Tongue (tissue), 2 donors: ENCODE measurements around the gene CCDC70. TPM values are rescaled to one million over a fixed set of nuclear protein-coding genes. Genes with fewer than 3 reads are reported as not detected.
"Not testable (repeated sequence)": the region's sequence is repeated elsewhere in the genome, so short reads cannot be mapped to it uniquely, and the experiment has no call there.

ENCODE experiments used
- DNase-seq: peaks from one replicate; pipeline ENCODE4 v3.0.0-alpha.2; 2015
- total RNA-seq: library from RNA; depleted of rRNA; stranded (reverse); fragments of >200 nt; gene quantifications from one replicate; pipeline ENCODE4 v1.2.3, GENCODE V29; 2014

CCDC70 gene
- total RNA-seq, 1 donor from 2014 or later, result not detected

GRCh38 chr13:51865838-51866237, 4.1 kb downstream of the CCDC70 start:
- no peak for DNase-seq

DNA sequence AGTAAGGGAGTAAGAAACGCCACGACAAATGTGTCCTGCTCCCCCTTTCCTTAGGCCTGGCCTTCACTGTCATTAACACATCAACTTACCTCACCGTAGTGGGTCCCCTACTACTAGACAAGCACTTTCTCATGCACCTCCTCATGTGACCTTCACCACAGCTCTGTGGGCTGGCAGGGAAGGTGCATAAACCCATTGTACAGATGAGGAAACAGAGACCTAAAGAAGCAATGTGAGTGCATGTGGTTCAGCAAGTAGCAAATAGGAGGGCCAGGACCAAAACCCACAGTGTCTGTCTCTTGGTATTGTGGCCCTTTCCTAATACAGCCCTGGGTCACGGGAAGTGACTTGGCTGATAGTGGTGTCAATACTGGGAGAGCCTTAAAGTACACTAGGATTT, 5.3 kb downstream of the CCDC70 start:
- no peak for DNase-seq

GRCh38 chr13:51869916-51870315, 8.1 kb downstream of the CCDC70 start:
- DNase-seq, result no peak

DNA sequence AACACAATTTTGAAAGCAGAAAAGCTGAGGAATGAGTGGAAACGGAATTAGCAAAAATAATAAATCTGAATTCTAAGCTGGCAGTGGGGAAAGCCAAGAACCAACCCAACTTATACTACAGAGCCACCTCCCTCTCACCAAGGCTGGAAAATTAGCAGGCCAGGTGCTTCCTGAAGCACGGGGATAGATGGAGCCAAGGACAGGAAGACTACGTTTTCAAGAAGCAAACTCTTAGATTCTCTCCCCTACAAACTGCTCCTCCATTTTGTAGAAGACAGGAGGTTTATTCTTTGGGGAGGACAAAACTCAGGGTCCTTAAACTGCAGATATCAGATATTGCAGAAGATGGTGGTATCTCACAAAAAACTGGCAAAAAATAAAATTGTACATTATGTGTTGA, 8.8 kb downstream of the CCDC70 start:
- DNase-seq, result no peak

DNA sequence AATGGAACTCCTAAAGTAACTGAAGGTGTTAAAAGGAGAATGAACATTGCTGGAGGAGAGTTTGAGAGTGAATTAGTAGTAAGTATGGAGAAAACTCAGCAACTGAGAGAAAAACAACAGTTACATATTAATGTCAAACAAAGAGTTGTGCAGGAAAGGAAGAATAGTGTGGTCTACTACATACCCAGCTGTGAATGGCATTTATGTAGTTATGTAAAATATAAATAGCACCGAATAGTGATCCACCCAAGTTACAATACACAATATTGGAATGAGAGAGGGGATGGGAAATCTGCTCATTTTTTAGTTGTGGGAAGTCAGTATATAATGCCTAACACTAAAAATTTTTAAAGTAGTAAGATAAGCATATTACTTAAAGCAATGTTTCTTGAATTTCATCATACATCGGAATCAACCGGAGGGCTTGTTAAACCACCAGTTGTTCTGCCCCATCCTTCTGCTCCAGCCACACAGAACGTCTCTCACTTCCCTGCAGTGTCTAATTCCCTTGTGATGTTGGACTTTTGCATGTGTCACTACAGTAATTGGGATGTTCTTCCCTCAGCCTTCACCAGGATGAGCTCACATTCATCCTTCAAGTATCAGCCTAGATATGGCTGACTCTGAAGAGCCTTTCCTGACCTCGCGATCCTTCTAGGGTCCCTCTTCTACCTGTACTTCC, 11.5 kb downstream of the CCDC70 start:
- DNase-seq, result no peak

DNA sequence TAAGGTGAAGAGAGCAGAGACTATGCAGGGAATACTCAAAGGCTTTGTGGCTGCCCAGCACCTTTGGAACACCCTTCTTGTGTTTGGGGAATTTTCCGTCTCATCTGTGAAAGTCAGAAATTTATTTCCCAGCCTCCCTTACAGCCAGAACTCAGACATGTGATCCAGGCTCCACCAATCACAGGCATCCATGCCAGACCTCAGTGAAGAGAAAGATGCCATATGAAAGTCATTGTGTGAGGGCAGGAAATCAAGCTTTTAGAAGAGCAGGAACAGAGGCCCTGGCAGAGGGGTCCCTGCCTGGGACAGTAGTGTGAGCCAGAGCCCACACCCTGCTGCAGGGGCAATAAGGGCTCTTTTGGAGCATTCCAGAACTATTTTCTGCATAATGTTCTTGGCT, 12.1 kb downstream of the CCDC70 start:
- DNase-seq, result no peak

- DNase-seq, result peak; percentile 44
These were observed 12.9 kb downstream of the CCDC70 start for GRCh38 chr13:51874651-51875050.

GRCh38 chr13:51879133-51879532, 17.4 kb downstream of the CCDC70 start:
- no peak for DNase-seq

DNA sequence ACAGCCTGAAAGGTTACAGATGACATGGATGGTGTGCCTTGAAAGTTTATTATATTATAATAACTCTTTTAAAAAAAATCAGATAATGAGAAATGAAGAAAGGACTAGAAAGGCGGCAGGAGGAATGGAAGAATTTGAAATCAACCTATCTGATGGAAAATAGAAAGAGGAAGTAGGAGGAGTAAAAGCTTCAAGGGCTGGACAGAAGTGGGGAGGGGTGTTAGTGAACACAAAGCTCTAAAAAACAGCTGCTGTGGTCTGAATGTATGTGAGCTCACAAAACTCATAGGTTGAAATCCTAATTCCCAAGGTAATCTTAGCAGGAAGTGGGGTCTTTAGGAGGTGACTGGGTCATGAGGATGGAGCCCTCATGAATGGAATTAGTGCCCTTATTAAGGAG, 19.5 kb downstream of the CCDC70 start:
- DNase-seq, result no peak

DNA sequence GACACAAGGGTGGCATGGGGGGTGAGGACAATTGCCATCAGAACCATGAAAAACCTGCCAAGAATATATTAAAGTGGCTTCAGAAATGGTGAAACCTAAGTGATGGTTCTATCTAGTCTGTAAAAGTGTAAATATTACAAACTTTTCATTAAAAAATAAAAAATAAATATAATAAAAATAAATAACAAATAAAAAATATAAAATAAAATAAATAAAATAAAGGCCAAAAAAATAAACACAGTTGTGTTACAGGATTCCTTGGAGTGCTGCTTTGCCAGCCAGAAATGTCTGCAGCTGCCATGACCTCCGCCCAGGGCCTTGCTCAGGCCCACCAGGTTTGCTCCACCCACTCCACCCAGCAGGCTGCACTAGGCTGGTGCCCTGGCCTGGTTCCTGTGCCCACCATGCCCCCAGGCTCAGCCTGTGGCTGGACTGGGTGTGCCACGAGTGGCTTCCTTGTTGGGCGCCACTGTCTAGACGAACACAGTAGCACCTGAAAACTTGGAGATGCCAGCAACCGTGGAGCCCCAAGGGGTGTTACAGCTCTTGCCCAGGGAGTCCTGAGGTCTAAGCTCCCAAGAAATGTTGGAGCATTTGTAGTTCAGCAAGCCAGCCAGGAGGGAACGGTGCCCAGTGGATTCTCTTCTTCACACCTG, 20.9 kb downstream of the CCDC70 start:
- DNase-seq, result no peak

DNA sequence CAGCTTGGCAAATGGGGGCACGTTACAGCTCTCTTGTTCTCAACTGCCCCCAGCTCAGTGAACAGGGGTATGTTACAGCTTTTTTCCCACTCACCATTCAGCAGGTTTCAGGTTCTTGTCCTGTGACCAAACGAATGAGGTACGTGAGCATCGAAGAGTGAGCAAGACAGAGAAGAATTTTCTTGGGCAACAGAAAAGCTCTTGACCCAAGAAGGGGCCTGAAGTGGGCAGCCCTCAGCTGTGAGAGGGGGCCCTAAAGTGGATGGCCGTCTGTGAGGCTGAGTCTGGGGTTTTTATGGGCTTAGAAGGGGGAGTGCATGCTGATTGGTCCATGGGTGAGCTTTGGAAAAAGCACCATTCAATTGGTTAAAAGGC, 21.4 kb downstream of the CCDC70 start:
- DNase-seq, result no peak

GRCh38 chr13:51885651-51886050, 23.9 kb downstream of the CCDC70 start:
- no peak for DNase-seq

DNA sequence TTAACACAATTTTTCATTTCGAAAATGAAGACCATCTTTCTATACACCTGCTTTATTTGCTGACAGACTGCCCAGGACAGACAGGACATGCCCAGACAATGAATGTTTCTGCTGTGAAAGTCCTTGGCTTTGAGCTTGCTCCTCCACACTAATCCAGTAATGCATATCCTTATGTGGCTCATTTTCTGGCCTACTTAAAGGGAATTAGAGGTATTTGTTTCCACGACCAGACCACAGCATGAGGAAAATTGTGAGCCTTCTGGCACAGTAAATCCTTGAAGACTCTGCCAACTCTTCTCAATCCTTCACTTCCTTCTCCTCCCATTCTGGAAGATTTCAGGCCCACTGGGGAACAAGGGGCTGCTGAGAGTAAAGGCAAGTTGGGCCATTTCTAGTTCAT, 25.7 kb downstream of the CCDC70 start:
- DNase-seq, result peak; percentile 47

- DNase-seq, result no peak
These were observed 30.9 kb downstream of the CCDC70 start for GRCh38 chr13:51892657-51893056.

DNA sequence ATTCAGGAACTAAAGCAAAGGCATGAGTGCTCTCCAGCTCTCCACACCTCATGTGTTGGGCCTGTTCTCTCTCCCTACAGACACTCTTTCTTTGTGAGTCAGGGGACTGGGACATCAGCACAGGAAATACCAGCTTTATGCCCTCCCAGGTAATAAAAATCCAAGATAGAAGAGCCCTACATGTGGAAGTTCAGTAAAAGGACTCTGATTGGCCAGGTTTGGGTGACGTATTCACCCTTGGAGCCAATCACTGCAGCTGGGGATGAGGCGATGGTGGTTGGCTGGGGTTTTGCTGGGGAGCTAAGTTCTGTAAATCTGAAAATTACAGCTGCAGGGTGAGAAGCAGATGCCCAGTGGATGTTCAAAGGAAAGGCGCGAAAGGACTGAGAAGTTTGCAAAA, 32.5 kb downstream of the CCDC70 start:
- DNase-seq, result no peak

DNA sequence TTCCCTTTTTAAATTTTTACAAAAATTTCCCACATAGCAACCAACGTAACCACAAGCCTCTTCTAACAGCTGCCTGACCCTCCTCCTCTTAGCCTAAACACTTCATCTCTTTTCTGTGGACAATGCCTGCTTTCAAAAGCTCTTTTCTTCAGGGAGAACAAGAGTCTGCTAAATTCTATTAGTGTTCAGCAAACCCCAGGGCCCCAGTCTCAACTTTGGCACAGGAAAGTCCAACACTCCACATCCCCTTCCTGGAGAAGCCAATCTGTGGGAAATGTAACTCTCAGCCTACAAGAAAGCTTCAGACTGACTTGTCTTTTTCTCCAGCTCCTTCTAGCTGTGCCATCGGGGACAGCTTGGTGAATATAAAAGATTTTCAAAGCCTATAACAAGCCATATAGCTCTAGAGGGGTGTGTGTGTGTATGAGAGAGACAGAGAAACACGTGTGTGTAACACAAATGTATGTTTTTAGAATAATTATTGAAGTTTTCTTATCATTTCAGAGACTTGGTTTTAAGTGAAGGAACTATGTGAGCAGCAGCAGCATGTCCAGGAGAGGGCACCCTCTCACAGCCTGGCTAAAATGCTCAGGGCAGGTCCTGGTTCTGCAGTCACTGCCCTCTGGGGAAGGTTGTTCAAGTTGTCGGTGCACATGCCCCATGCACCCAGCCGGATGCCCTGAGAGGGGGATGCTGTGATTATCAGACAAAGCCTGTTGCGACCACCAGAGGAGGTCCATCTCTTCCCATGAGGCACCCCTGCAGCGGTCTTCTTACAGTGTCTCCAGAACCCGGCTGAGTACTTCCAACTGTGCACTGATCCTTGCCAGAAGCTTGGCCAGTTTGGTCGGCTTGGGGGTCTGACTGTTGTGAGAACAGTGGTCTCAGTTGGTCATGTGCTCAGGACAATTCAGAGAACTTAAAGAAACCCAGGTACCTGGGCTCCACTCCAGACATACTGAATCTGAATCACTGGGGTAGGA, 34.4 kb downstream of the CCDC70 start:
- peak; percentile 67 for DNase-seq

DNA sequence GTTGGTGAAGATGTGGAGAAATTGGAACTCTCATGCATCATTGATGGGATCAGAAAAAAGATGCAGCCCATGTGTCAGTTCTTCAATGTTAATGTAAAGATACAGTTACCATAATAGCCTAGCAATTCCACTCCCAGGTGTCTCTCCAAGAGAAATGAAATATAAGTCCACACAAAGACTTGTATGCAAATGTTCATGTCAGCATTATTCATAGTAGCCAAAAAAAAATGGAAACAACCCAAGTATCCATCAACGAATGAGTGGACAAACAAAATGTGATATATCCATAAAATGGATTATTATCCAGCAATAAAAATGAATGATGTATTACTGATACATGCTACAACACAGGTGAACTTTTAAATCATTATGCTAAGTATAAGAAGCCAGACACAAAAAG, 38.7 kb downstream of the CCDC70 start:
- DNase-seq, result no peak

GRCh38 chr13:51902776-51903175, 41.0 kb downstream of the CCDC70 start:
- DNase-seq, result no peak

GRCh38 chr13:51905787-51906186, 44.0 kb downstream of the CCDC70 start:
- DNase-seq, result no peak

GRCh38 chr13:51906581-51906980, 44.8 kb downstream of the CCDC70 start:
- no peak for DNase-seq

- no peak for DNase-seq
These were observed 45.4 kb downstream of the CCDC70 start for GRCh38 chr13:51907040-51907732.

GRCh38 chr13:51909265-51909664, 47.5 kb downstream of the CCDC70 start:
- not testable (repeated sequence) for DNase-seq
